Astrocyte (in vitro differentiated cells and primary cell): Measurements from ENCODE around the gene RNF223. TPM values are rescaled to one million over a fixed set of nuclear protein-coding genes. Genes with fewer than 3 reads are reported as not detected.

ENCODE experiments used
- DNase-seq: peaks from one replicate; pipeline ENCODE4 v3.0.0-alpha.2; 2010; ENCODE audit warnings: low read depth
- FAIRE-seq: peaks from 2 replicates; lab custom pipeline; 2011; peaks lifted over from hg19 to GRCh38; lab: Jason Lieb, UNC
- H2AFZ ChIP-seq: 2 replicates; pipeline ENCODE4 v1.6.0; 2012; ENCODE audit warnings: low read depth, low read length, inconsistent platforms
- H3K27ac ChIP-seq: 2 replicates; pipeline ENCODE4 v1.5.1; 2011; ENCODE audit warnings: low read depth, low read length, inconsistent platforms
- H3K27me3 ChIP-seq: 2 replicates; pipeline ENCODE4 v1.6.0; 2011; ENCODE audit warnings: low read length, inconsistent platforms; ENCODE audit not compliant: insufficient read depth
- H3K36me3 ChIP-seq: 2 replicates; pipeline ENCODE4 v1.5.1; 2011; ENCODE audit warnings: low read length, inconsistent platforms; ENCODE audit not compliant: insufficient read depth
- H3K4me1 ChIP-seq: 2 replicates; pipeline ENCODE4 v1.5.1; 2011; ENCODE audit warnings: low read length, inconsistent platforms; ENCODE audit not compliant: insufficient read depth
- H3K4me2 ChIP-seq: 2 replicates; pipeline ENCODE4 v1.6.0; 2012; ENCODE audit warnings: low read length, inconsistent platforms
- H3K4me3 ChIP-seq: 2 replicates; pipeline ENCODE4 v1.5.1; 2011; ENCODE audit warnings: low read depth, mild to moderate bottlenecking, low read length, inconsistent platforms; ENCODE audit not compliant: insufficient read depth
- H3K79me2 ChIP-seq: 2 replicates; pipeline ENCODE4 v1.6.0; 2012; ENCODE audit warnings: mild to moderate bottlenecking, low read length, inconsistent platforms; ENCODE audit not compliant: insufficient read depth
- H3K9ac ChIP-seq: 2 replicates; pipeline ENCODE4 v1.6.0; 2012; ENCODE audit warnings: mild to moderate bottlenecking, low read length, inconsistent platforms
- H3K9me3 ChIP-seq: 2 replicates; pipeline ENCODE4 v1.5.1; 2012; ENCODE audit warnings: low read depth, mild to moderate bottlenecking, low read length, inconsistent platforms; ENCODE audit not compliant: insufficient read depth
- H4K20me1 ChIP-seq: 2 replicates; pipeline ENCODE4 v1.6.0; 2012; ENCODE audit warnings: low read length, inconsistent platforms; ENCODE audit not compliant: insufficient read depth
- H3K27ac Mint-ChIP-seq: one replicate; pipeline ENCODE4 v1.8.0; 2021; ENCODE audit warnings: mild to moderate bottlenecking, mixed read lengths; ENCODE audit not compliant: unreplicated experiment
- H3K27me3 Mint-ChIP-seq: one replicate; pipeline ENCODE4 v1.8.0; 2021; ENCODE audit warnings: low read depth, mixed read lengths; ENCODE audit not compliant: unreplicated experiment
- H3K36me3 Mint-ChIP-seq: one replicate; pipeline ENCODE4 v1.8.0; 2021; ENCODE audit warnings: low read depth, mixed read lengths; ENCODE audit not compliant: unreplicated experiment
- H3K4me1 Mint-ChIP-seq: one replicate; pipeline ENCODE4 v1.8.0; 2021; ENCODE audit warnings: low read depth, mixed read lengths; ENCODE audit not compliant: unreplicated experiment
- H3K4me3 Mint-ChIP-seq: one replicate; pipeline ENCODE4 v1.8.0; 2021; ENCODE audit warnings: mild to moderate bottlenecking, moderate library complexity, mixed read lengths; ENCODE audit not compliant: unreplicated experiment
- H3K9me3 Mint-ChIP-seq: one replicate; pipeline ENCODE4 v1.8.0; 2021; ENCODE audit warnings: mild to moderate bottlenecking, mixed read lengths; ENCODE audit not compliant: unreplicated experiment
- CTCF ChIP-seq: IDR thresholded peaks from 2 replicates; pipeline ENCODE4 v1.5.1; 2011; ENCODE audit warnings: low read depth, mild to moderate bottlenecking, inconsistent platforms, low read length, moderate library complexity; ENCODE audit not compliant: insufficient read depth
- EZH2 ChIP-seq: IDR thresholded peaks from 2 replicates; pipeline ENCODE4 v1.6.1; 2012; ENCODE audit warnings: mild to moderate bottlenecking, low read length, inconsistent platforms; ENCODE audit not compliant: insufficient read depth
- total RNA-seq: library from RNA; stranded (reverse); gene quantifications from 2 replicates; pipeline ENCODE4 v1.2.1, GENCODE V29; 2021

RNF223 gene
- total RNA-seq, 1 donor from 2014 or later, result 0.18 TPM

GRCh38 chr1:1094981-1095380 is 20.9 kb upstream of the RNF223 start:
- TF ChIP-seq CTCF (no peak), EZH2 (no peak)
- Mint-ChIP-seq H3K36me3 (peaks cover 8% of the 10 kb centered on the region), H3K9me3 (peaks cover 8% of the 10 kb centered on the region), H3K27me3 (no peaks in the 10 kb centered on the region), H3K4me1 (no peaks in the 10 kb centered on the region), H3K4me3 (no peak overlapping the region), H3K27ac (no peak overlapping the region)
- Histone ChIP-seq H3K79me2 (no peaks in the 10 kb centered on the region), H3K27me3 (no peaks in the 10 kb centered on the region), H3K9ac (no peak overlapping the region), H3K4me3 (no peak overlapping the region), H3K4me2 (no peak overlapping the region), H3K9me3 (no peaks in the 10 kb centered on the region), H3K36me3 (no peaks in the 10 kb centered on the region), H3K4me1 (no peaks in the 10 kb centered on the region), H2AFZ (no peak overlapping the region), H4K20me1 (no peaks in the 10 kb centered on the region), H3K27ac (no peak overlapping the region)
- DNase-seq (no peak), FAIRE-seq (no peak)

GRCh38 chr1:1093610-1093943 is 19.5 kb upstream of the RNF223 start:
- Mint-ChIP-seq H3K27me3 (no peaks in the 10 kb centered on the region), H3K9me3 (peaks cover 2% of the 10 kb centered on the region), H3K36me3 (peaks cover 4% of the 10 kb centered on the region), H3K4me3 (no peak overlapping the region), H3K27ac (no peak overlapping the region), H3K4me1 (no peaks in the 10 kb centered on the region)
- Histone ChIP-seq H3K4me3 (no peak overlapping the region), H3K27ac (no peak overlapping the region), H3K9ac (no peak overlapping the region), H2AFZ (no peak overlapping the region), H3K4me1 (no peaks in the 10 kb centered on the region), H3K9me3 (no peaks in the 10 kb centered on the region), H3K27me3 (no peaks in the 10 kb centered on the region), H3K79me2 (no peaks in the 10 kb centered on the region), H3K4me2 (no peak overlapping the region), H3K36me3 (no peaks in the 10 kb centered on the region), H4K20me1 (no peaks in the 10 kb centered on the region)
- DNase-seq (no peak), FAIRE-seq (no peak)
- no peak for TF ChIP-seq EZH2
- TF ChIP-seq CTCF, result no peak

- FAIRE-seq (no peak), DNase-seq (no peak)
- no peak overlapping the region for H3K4me2 ChIP-seq
- H3K4me1 ChIP-seq, result no peaks in the 10 kb centered on the region
- Mint-ChIP-seq H3K36me3 (peaks cover 4% of the 10 kb centered on the region), H3K4me3 (no peak overlapping the region), H3K27me3 (no peaks in the 10 kb centered on the region), H3K4me1 (no peaks in the 10 kb centered on the region), H3K9me3 (peaks cover 2% of the 10 kb centered on the region), H3K27ac (no peak overlapping the region)
- H3K27me3 ChIP-seq, result no peaks in the 10 kb centered on the region
- H3K27ac ChIP-seq, result no peak overlapping the region
- H3K36me3 ChIP-seq, result no peaks in the 10 kb centered on the region
- no peak overlapping the region for H3K4me3 ChIP-seq
- no peak overlapping the region for H3K9ac ChIP-seq
- no peak for TF ChIP-seq EZH2
- no peak for TF ChIP-seq CTCF
- H3K9me3 ChIP-seq, result no peaks in the 10 kb centered on the region
- H3K79me2 ChIP-seq, result no peaks in the 10 kb centered on the region
- no peak overlapping the region for H2AFZ ChIP-seq
- no peaks in the 10 kb centered on the region for H4K20me1 ChIP-seq
Observed at GRCh38 chr1:1092894-1093609, 18.9 kb upstream of the RNF223 start.
